GM12872 (cell line): ENCODE data around the gene TMEM30A.

Experiments used
- CTCF ChIP-seq: IDR thresholded peaks from 3 replicates; pipeline ENCODE4 v1.5.1; 2011; ENCODE audit warnings: low read depth, mild to moderate bottlenecking, low read length, moderate library complexity; ENCODE audit not compliant: insufficient read depth

The TMEM30A gene

DNA sequence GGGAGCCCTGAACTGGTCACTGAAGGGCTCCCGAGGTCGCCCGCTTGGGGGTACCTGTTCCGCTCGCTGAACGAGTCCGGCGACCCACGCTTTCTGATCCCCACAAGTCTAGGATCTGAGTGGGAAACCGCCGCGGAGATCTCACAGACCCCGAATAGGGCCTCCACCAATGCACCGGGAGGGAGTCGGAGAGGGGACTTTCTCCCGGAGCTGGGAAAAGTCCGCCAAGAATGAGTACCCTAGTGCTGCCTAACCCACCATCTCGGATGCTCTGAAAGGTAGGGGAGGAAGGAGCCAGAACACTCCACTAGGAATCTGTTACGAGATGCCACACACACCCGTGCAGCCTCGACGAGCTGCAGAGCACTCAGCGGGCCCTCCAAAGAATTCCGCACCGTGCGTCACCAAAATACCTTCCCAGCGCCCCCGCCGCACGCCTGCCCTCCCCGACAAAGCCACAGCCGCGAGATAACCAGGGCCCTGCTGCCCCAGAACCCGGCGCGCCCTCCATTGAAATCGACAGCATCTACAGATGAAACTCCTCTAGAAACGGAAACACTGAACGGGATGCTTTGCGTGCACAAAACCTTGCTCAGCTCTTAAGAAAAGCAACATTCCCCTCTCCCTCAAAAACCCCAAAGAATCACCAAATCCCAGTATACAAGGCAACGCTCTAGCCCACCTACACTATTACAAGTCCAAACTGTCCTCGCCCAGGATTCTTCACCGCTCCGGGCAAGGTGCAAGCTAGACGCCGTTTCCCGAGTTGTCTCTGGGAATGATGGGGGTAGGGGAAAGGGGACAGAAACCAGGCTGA is 79.4 kb downstream of the TMEM30A start:
- TF ChIP-seq CTCF: no peak

DNA sequence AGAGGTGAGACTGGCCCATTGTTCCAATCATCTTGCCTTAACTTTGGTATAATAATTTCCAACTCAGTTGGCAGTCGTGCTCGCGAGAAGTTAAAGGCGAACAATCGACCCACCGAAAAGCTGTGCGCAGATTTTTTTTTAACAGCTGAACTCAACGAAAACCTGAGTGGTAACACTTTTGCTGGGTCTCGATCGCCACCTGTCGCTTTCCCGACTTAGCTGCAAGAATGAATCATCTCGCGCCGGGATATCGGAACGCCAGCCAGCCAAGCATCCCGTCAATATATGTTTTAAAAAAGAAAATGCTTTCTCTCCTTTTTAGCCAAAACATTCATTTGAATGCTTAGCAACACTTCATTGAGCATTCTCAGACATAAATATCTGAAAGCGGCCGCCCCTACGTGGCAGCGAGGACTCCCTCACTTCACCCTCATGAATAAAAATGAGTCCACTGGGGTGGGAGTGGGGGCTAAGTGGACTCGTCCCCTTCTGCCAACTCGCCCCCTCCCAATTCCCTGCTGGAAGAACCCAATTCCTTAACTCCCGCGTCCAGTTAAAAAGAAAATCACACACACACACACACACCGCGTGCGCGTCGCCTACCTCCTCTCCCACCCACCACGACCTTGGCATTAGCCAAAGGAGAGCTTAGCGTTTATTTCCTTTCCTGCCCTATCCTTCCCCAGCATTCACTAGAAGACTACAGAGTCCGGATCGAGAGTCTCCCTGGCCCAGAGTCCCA is 80.2 kb downstream of the TMEM30A start:
- TF ChIP-seq CTCF: peak; percentile 66

GRCh38 chr6:75203721-75204120 is 80.9 kb downstream of the TMEM30A start:
- TF ChIP-seq CTCF: no peak
